Measurements from ENCODE around the gene MEIOC.

The MEIOC gene

GRCh38 chr17:44708401-44709263, 52.4 kb downstream of the MEIOC start, which contains the start of gene DBF4B:
Gene DBF4B, plus strand, starts transcription at chr17:44708665. Its CDS starts 156 bp downstream, at chr17:44708821.
- Mint-ChIP-seq H3K36me3 (ENCODE audit: low read depth) (peaks cover 7% of the 10 kb centered on the region), H3K4me3 (no peak within 1 kb of the TSS), H3K4me1 (ENCODE audit: low read depth) (peaks cover 5% of the 10 kb centered on the region), H3K9me3 (no peaks in the 10 kb centered on the region), H3K27me3 (no peaks in the 10 kb centered on the region), H3K27ac (peak within 1 kb of the TSS; percentile 64)
- peak; percentile 83 for DNase-seq

DNA sequence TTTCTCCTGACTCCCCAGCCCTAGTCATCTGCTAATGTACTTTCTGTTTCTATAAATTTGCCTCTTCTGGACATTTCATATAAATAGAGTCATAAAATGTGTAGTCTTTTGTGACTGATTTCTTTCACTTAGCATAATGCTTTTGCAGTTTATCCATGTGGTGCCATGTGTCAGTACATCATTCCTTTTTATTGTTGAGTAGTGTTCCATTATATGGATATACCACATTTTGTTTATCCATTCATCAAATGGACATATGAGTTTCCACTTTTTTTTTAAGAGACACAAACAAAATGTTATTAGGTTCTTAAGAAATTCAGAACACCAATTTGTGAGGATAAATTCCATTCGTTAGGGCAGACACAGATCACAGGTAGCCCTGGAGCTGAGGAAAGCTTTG, 63.2 kb downstream of the MEIOC start:
- no peak for DNase-seq
- Mint-ChIP-seq H3K36me3 (ENCODE audit: low read depth) (peaks cover 49% of the 10 kb centered on the region), H3K4me3 (no peak overlapping the region), H3K4me1 (ENCODE audit: low read depth) (no peaks in the 10 kb centered on the region), H3K27me3 (no peaks in the 10 kb centered on the region), H3K27ac (no peak overlapping the region), H3K9me3 (no peaks in the 10 kb centered on the region)

DNA sequence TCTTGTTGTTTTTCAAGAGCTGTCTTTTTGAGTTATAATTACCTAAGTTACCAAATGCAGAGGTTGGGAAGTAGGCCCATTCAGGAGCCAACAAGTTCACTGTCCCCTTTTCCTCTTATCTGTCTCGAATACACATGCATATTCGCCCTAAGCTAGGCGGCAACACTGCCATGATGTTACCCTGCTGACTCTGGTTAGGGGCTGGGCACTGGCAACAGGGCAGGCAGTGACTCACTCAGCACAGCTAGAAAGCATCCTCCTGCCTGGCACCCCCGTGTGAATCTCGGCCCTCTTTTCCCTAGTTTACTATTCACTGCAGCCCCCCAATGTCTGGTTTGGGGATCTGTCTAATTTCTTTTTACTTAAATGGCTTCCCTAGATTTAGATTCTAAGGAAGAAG, 66.0 kb downstream of the MEIOC start:
- peaks cover 57% of the 10 kb centered on the region for H3K36me3 Mint-ChIP-seq (ENCODE audit: low read depth)
- no peak overlapping the region for H3K4me3 Mint-ChIP-seq
- no peaks in the 10 kb centered on the region for H3K4me1 Mint-ChIP-seq (ENCODE audit: low read depth)
- no peaks in the 10 kb centered on the region for H3K27me3 Mint-ChIP-seq
- no peak overlapping the region for H3K27ac Mint-ChIP-seq
- DNase-seq: no peak
- no peaks in the 10 kb centered on the region for H3K9me3 Mint-ChIP-seq
